Progenitor cell of endocrine pancreas (in vitro differentiated cells): ENCODE results near the gene RASAL2. TPM values are rescaled to one million over a fixed set of nuclear protein-coding genes. Genes with fewer than 3 reads are reported as not detected.

Source experiments
- DNase-seq: peaks from one replicate; pipeline ENCODE4 v3.0.0; 2021; ENCODE audit warnings: low spot score; ENCODE audit not compliant: unreplicated experiment
- H3K27ac Mint-ChIP-seq: 2 replicates; pipeline ENCODE4 v1.8.0; 2021; ENCODE audit warnings: mild to moderate bottlenecking, moderate library complexity, mixed read lengths
- H3K27me3 Mint-ChIP-seq: 2 replicates; pipeline ENCODE4 v1.8.0; 2021; ENCODE audit warnings: mixed read lengths
- H3K36me3 Mint-ChIP-seq: 2 replicates; pipeline ENCODE4 v1.8.0; 2022; ENCODE audit warnings: mixed read lengths; ENCODE audit not compliant: insufficient read depth
- H3K4me1 Mint-ChIP-seq: 2 replicates; pipeline ENCODE4 v1.8.0; 2021; ENCODE audit warnings: low read depth, mixed read lengths
- H3K4me3 Mint-ChIP-seq: 2 replicates; pipeline ENCODE4 v1.8.0; 2021; ENCODE audit warnings: low read depth, mild to moderate bottlenecking, moderate library complexity, mixed read lengths
- H3K9me3 Mint-ChIP-seq: 2 replicates; pipeline ENCODE4 v1.8.0; 2021; ENCODE audit warnings: low read depth, mixed read lengths
- CTCF ChIP-seq: fragments of 200-600 bp; sonication (generic); IDR thresholded peaks from one replicate; pipeline ENCODE4 v1.5.0; 2021; ENCODE audit warnings: antibody characterized with exemption, mild to moderate bottlenecking; ENCODE audit not compliant: unreplicated experiment
- total RNA-seq: library from RNA; stranded (reverse); gene quantifications from 2 replicates; pipeline ENCODE4 v1.2.1, GENCODE V29; 2021

The RASAL2 gene
- total RNA-seq, 1 donor from 2014 or later = 28.5 TPM

- Mint-ChIP-seq H3K4me1 (peaks cover 2% of the 10 kb centered on the region), H3K27me3 (no peaks in the 10 kb centered on the region), H3K9me3 (no peaks in the 10 kb centered on the region), H3K27ac (no peak overlapping the region), H3K4me3 (no peak overlapping the region), H3K36me3 (peaks cover 7% of the 10 kb centered on the region)
- DNase-seq = no peak
- TF ChIP-seq CTCF = peak; percentile 50
These were observed 189.1 kb downstream of the RASAL2 start for GRCh38 chr1:178282949-178283367.

GRCh38 chr1:178283409-178283808, 189.5 kb downstream of the RASAL2 start:
- no peak for DNase-seq
- no peak for TF ChIP-seq CTCF
- Mint-ChIP-seq H3K4me1 (peaks cover 2% of the 10 kb centered on the region), H3K27me3 (no peaks in the 10 kb centered on the region), H3K9me3 (no peaks in the 10 kb centered on the region), H3K36me3 (peaks cover 7% of the 10 kb centered on the region), H3K27ac (no peak overlapping the region), H3K4me3 (no peak overlapping the region)

- Mint-ChIP-seq H3K4me1 (no peaks in the 10 kb centered on the region), H3K4me3 (no peak overlapping the region), H3K27ac (no peak overlapping the region), H3K27me3 (no peaks in the 10 kb centered on the region), H3K36me3 (peaks cover 7% of the 10 kb centered on the region), H3K9me3 (no peaks in the 10 kb centered on the region)
- TF ChIP-seq CTCF = no peak
- DNase-seq = no peak
These were observed 190.2 kb downstream of the RASAL2 start for GRCh38 chr1:178284058-178284457.

- H3K4me3 Mint-ChIP-seq = no peak overlapping the region
- no peaks in the 10 kb centered on the region for H3K9me3 Mint-ChIP-seq
- H3K27me3 Mint-ChIP-seq = no peaks in the 10 kb centered on the region
- peaks cover 11% of the 10 kb centered on the region for H3K36me3 Mint-ChIP-seq
- H3K4me1 Mint-ChIP-seq = peaks cover 11% of the 10 kb centered on the region
- no peak overlapping the region for H3K27ac Mint-ChIP-seq
- no peak for TF ChIP-seq CTCF
- no peak for DNase-seq
These were observed 197.3 kb downstream of the RASAL2 start for GRCh38 chr1:178291166-178291565.

- H3K27me3 Mint-ChIP-seq = no peaks in the 10 kb centered on the region
- peaks cover 11% of the 10 kb centered on the region for H3K4me1 Mint-ChIP-seq
- no peaks in the 10 kb centered on the region for H3K9me3 Mint-ChIP-seq
- no peak overlapping the region for H3K4me3 Mint-ChIP-seq
- DNase-seq = no peak
- peak; percentile 19 for TF ChIP-seq CTCF
- H3K27ac Mint-ChIP-seq = peak overlapping the region; percentile 35
- H3K36me3 Mint-ChIP-seq = peaks cover 5% of the 10 kb centered on the region
These were observed 200.8 kb downstream of the RASAL2 start for GRCh38 chr1:178294654-178295053.
